HCT116 (cell line): ENCODE results near the gene BCL7A.

Experiments used
- ATF3 ChIP-seq: IDR thresholded peaks from 2 replicates; pipeline ENCODE4 v1.6.1; 2012
- EZH2phosphoT487 ChIP-seq: fragments of 200-600 bp; IDR thresholded peaks from 2 replicates; pipeline ENCODE4 v1.6.1; 2018; ENCODE audit warnings: antibody characterized with exemption, borderline replicate concordance
- POLR2A ChIP-seq: IDR thresholded peaks from 2 replicates; pipeline ENCODE4 v1.7.0; 2011; ENCODE audit warnings: borderline replicate concordance; ENCODE audit not compliant: insufficient read depth, insufficient read length; ENCODE audit errors: extremely low read depth
- POLR2AphosphoS5 ChIP-seq: IDR thresholded peaks from 2 replicates; pipeline ENCODE4 v1.6.1; 2011; ENCODE audit warnings: mild to moderate bottlenecking, low read depth, low read length, moderate library complexity
- REST ChIP-seq: IDR thresholded peaks from 2 replicates; pipeline ENCODE4 v1.6.1; 2012; ENCODE audit warnings: low read depth
- SIN3A ChIP-seq: IDR thresholded peaks from 2 replicates; pipeline ENCODE4 v1.6.1; 2012; ENCODE audit warnings: low read depth
- YY1 ChIP-seq: IDR thresholded peaks from 2 replicates; pipeline ENCODE4 v1.6.1; 2011; ENCODE audit warnings: low read length, low read depth, moderate library complexity, mild to moderate bottlenecking; ENCODE audit not compliant: insufficient replicate concordance; ENCODE audit errors: extremely low read depth
- ZFX ChIP-seq: fragments of 450-650 bp; IDR thresholded peaks from 2 replicates; pipeline ENCODE4 v1.6.1; 2017
- ZNF274 ChIP-seq: fragments of 200-500 bp; sonication (Bioruptor generic); IDR thresholded peaks from 2 replicates; pipeline ENCODE4 v1.6.1; 2014; ENCODE audit warnings: mild to moderate bottlenecking, low read depth, low read length, inconsistent platforms
- TF ChIP-seq, protein P1 (sequence below), 3 experiments: fragments of 200-600 bp in 1 of 3; sonication (generic) in 1 of 3; IDR thresholded peaks in 2 of 3; conservative IDR thresholded peaks in 1 of 3; 2 replicates each; pipeline ENCODE4 v1.5.1; 2012 to 2017; ENCODE audit warnings: low read depth in 2 of 3, low read length in 2 of 3, antibody characterized with exemption in 1 of 3, borderline replicate concordance in 1 of 3, control low read depth in 1 of 3, mild to moderate bottlenecking in 1 of 3, mixed read lengths in 1 of 3, mixed run types in 1 of 3, moderate library complexity in 1 of 3; ENCODE audit not compliant: insufficient read depth in 1 of 3

DNA sequence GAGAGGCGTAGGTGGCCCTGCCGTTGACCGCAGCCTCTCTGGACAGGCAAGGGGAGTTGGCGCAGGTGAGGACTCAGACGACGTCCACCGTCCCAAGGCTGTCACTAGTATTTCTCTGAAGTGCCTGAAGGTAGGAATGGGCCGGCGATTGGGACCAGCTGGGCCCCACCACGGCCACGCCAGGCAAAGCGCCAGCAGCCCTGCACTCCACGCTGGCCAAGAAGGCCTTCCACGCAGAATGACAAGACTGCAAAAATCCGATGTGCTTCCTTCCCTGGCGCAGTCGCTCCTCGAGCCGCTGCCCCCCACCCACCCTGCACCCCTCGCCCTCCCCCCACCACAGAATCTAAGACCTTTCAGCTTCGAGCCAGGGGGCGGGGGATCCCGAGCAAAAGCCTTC, 39.6 kb downstream of the BCL7A start:
- TF ChIP-seq, protein P1, sequence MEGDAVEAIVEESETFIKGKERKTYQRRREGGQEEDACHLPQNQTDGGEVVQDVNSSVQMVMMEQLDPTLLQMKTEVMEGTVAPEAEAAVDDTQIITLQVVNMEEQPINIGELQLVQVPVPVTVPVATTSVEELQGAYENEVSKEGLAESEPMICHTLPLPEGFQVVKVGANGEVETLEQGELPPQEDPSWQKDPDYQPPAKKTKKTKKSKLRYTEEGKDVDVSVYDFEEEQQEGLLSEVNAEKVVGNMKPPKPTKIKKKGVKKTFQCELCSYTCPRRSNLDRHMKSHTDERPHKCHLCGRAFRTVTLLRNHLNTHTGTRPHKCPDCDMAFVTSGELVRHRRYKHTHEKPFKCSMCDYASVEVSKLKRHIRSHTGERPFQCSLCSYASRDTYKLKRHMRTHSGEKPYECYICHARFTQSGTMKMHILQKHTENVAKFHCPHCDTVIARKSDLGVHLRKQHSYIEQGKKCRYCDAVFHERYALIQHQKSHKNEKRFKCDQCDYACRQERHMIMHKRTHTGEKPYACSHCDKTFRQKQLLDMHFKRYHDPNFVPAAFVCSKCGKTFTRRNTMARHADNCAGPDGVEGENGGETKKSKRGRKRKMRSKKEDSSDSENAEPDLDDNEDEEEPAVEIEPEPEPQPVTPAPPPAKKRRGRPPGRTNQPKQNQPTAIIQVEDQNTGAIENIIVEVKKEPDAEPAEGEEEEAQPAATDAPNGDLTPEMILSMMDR (IDR thresholded peaks at IDR 0.05 in 2 of 3, conservative IDR thresholded peaks at IDR 0.05 in 1 of 3; ENCODE audit: borderline replicate concordance in 1 of 3, insufficient read depth in 1 of 3, low read depth in 2 of 3, low read length in 2 of 3), result no peak
- TF ChIP-seq EZH2phosphoT487 (no peak), YY1 (no peak), POLR2A (no peak), POLR2AphosphoS5 (no peak), ATF3 (no peak), SIN3A (no peak), ZNF274 (no peak), REST (no peak), ZFX (no peak)
